ENCODE results near the gene SDCCAG8. TPM values are rescaled to one million over a fixed set of nuclear protein-coding genes. Genes with fewer than 3 reads are reported as not detected.

The SDCCAG8 gene
- total RNA-seq, 2 donors from 2014 or later: 18.4 to 18.8 TPM

- no peak for DNase-seq
- no peaks in the 10 kb centered on the region for H3K9me3 ChIP-seq
- no peaks in the 10 kb centered on the region for H3K36me3 ChIP-seq
- no peak for TF ChIP-seq CTCF (IDR thresholded peaks at IDR 0.05)
- intact Hi-C loops (cut with DNase I): no loop called here
- H3K4me3 ChIP-seq: no peak overlapping the region
- H3K9ac ChIP-seq (ENCODE audit: low read depth in 2 of 2, low read length in 2 of 2): no peak overlapping the region
- no peaks in the 10 kb centered on the region for H3K4me1 ChIP-seq
- H3K27me3 ChIP-seq: no peaks in the 10 kb centered on the region
- no peak overlapping the region for H3K27ac ChIP-seq
These were observed 109.0 kb downstream of the SDCCAG8 start for GRCh38 chr1:243364866-243365265.

GRCh38 chr1:243367314-243367713 lies 111.5 kb downstream of the SDCCAG8 start:
- H3K36me3 ChIP-seq: no peaks in the 10 kb centered on the region
- H3K4me3 ChIP-seq: no peak overlapping the region
- H3K27me3 ChIP-seq: no peaks in the 10 kb centered on the region
- no peak overlapping the region for H3K9ac ChIP-seq (ENCODE audit: low read depth in 2 of 2, low read length in 2 of 2)
- H3K9me3 ChIP-seq: no peaks in the 10 kb centered on the region
- intact Hi-C loops (cut with DNase I): no loop called here
- no peak overlapping the region for H3K27ac ChIP-seq
- no peak for TF ChIP-seq CTCF (IDR thresholded peaks at IDR 0.05)
- no peak for DNase-seq
- no peaks in the 10 kb centered on the region for H3K4me1 ChIP-seq

- no peaks in the 10 kb centered on the region for H3K4me1 ChIP-seq
- H3K27ac ChIP-seq: no peak overlapping the region
- intact Hi-C loops (cut with DNase I): no loop called here
- no peaks in the 10 kb centered on the region for H3K9me3 ChIP-seq
- H3K27me3 ChIP-seq: no peaks in the 10 kb centered on the region
- TF ChIP-seq CTCF (IDR thresholded peaks at IDR 0.05): no peak
- DNase-seq: no peak
- H3K4me3 ChIP-seq: no peak overlapping the region
- no peak overlapping the region for H3K9ac ChIP-seq (ENCODE audit: low read depth in 2 of 2, low read length in 2 of 2)
- H3K36me3 ChIP-seq: no peaks in the 10 kb centered on the region
These were observed 118.6 kb downstream of the SDCCAG8 start for GRCh38 chr1:243374412-243374811.

GRCh38 chr1:243375596-243375995 lies 119.8 kb downstream of the SDCCAG8 start:
- H3K27ac ChIP-seq: no peak overlapping the region
- intact Hi-C loops (cut with DNase I): no loop called here
- DNase-seq: no peak
- no peaks in the 10 kb centered on the region for H3K9me3 ChIP-seq
- H3K4me3 ChIP-seq: no peak overlapping the region
- no peaks in the 10 kb centered on the region for H3K4me1 ChIP-seq
- no peaks in the 10 kb centered on the region for H3K27me3 ChIP-seq
- H3K9ac ChIP-seq (ENCODE audit: low read depth in 2 of 2, low read length in 2 of 2): no peak overlapping the region
- no peak for TF ChIP-seq CTCF (IDR thresholded peaks at IDR 0.05)
- H3K36me3 ChIP-seq: no peaks in the 10 kb centered on the region

- no peak for TF ChIP-seq CTCF (IDR thresholded peaks at IDR 0.05)
- intact Hi-C loops (cut with DNase I): no loop called here
- no peaks in the 10 kb centered on the region for H3K36me3 ChIP-seq
- DNase-seq: no peak
- no peak overlapping the region for H3K27ac ChIP-seq
- H3K4me1 ChIP-seq: no peaks in the 10 kb centered on the region
- H3K4me3 ChIP-seq: no peak overlapping the region
- no peak overlapping the region for H3K9ac ChIP-seq (ENCODE audit: low read depth in 2 of 2, low read length in 2 of 2)
- no peaks in the 10 kb centered on the region for H3K9me3 ChIP-seq
- no peaks in the 10 kb centered on the region for H3K27me3 ChIP-seq
These were observed 122.8 kb downstream of the SDCCAG8 start for GRCh38 chr1:243378669-243379068.

- TF ChIP-seq CTCF (IDR thresholded peaks at IDR 0.05): no peak
- intact Hi-C loops (cut with DNase I): no loop called here
- no peak overlapping the region for H3K27ac ChIP-seq
- DNase-seq: no peak
- no peak overlapping the region for H3K9ac ChIP-seq (ENCODE audit: low read depth in 2 of 2, low read length in 2 of 2)
- H3K36me3 ChIP-seq: no peaks in the 10 kb centered on the region
- H3K4me1 ChIP-seq: no peaks in the 10 kb centered on the region
- H3K4me3 ChIP-seq: no peak overlapping the region
- H3K9me3 ChIP-seq: no peaks in the 10 kb centered on the region
- H3K27me3 ChIP-seq: no peaks in the 10 kb centered on the region
These were observed 123.4 kb downstream of the SDCCAG8 start for GRCh38 chr1:243379208-243379607.
